NCI-H1417 treated with DMSO at 0.1 percent for 48 hours (cell line): ENCODE data around the gene TGFBR3.

Experiments used
- DNase-seq: peaks from one replicate; lab custom pipeline; 2025; lab: John Stamatoyannopoulos, UW

TGFBR3 gene

DNA sequence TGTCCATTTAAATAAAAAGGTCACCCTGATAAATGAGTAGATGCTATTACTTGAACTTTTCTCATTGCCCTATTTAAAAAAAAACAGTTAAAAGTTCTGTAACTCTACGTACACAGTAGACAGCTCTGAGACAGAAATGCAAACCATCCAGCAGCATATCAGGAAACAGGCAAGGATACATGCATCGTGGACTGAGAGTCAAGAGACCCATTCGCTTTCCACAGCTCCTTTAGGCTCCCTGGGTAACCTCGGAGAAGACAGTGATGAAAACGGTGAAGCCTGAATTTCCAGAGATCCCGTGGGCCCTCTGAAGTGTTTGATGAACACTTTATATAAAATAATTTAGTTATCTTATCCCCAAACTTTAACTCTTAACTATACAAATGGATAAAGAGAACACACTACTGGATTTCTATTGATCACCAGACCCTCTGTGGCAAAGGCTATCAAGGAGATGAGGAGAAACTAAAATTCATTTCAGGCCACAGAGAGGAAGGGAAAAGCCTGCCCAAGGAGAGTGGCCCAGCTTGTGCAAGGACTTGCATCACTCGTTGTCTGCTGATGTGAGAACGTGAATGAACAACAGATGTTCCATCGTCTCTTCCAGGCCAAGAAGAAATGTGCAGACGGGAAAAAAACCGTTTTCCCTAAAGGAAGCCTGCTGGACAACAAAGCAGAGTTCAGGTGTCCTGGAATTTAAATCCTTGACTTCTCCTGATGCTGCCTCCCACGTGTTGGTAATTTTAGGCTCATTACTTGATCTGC, 131.0 kb downstream of the TGFBR3 start:
- DNase-seq: no peak

DNA sequence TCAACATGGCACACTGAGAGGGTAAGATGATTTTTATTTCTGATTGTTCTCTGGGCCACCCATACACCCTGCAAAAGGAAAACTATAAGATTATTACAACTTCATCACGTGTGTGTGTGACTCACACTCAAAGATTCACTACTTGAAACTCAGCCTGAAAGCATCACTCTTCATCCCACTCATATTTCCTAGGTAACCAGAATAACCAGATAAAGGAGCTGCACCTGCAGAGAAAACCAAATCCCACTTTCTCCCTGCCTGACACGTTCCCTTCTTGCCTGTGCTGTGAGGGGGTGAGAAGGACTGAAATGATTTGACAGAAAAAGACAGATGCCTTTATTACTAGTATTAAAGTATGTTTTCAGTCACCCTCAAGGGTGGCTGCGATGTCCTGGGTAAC, 131.6 kb downstream of the TGFBR3 start:
- no peak for DNase-seq

GRCh38 chr1:91753878-91754277, 132.1 kb downstream of the TGFBR3 start:
- no peak for DNase-seq

DNA sequence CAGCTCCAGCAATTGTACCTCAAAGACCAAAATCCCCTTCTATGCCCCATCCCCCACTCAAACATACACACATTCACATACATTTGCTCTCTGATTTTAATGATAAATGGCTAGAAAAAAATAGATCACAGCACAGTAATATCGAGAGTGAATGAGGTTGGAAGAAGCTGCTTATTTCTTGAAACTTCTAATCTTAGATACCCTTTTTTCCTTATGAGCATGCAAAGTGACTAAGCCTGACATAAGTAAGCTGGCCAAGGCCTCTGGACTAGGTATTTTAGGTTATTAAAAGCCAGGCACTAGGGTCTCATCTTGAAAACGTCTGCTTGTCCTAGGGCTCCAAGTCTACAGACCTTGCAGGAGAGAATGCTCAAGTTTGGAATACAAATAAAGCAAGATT, 133.6 kb downstream of the TGFBR3 start:
- no peak for DNase-seq

- DNase-seq: no peak
Measured at GRCh38 chr1:91751275-91751674, 134.7 kb downstream of the TGFBR3 start.

DNA sequence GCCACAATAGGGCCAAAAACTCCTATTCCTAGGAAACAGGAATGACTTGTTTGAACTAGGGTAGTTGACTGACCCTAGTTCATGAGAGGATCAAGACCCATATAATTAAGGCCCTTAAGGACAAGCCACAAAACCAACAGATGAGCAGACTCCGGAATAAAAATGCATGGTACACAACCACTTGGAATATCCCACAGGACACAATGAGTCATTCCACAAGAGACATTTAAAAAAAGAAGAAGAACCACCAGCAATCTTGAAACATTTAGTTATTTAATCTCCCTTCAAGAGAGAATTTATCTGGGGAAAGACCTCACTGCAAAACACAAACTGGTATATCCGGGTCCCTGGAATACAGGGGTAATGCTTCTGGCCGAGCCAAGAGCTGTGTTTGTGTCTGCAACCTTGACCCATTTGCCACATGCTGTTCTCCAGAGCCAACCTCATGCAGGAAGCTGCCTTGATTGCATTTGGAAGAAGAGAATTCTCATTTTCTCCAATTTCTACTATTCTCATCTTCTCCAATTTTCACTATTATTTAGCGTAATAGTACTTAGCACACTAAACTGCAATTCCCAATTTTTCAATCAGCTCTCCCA, 135.5 kb downstream of the TGFBR3 start:
- no peak for DNase-seq

GRCh38 chr1:91749788-91750231, 136.1 kb downstream of the TGFBR3 start:
- DNase-seq: no peak

- no peak for DNase-seq
Measured at GRCh38 chr1:91747666-91748065, 138.3 kb downstream of the TGFBR3 start.

GRCh38 chr1:91746728-91747338, 139.1 kb downstream of the TGFBR3 start:
- no peak for DNase-seq

GRCh38 chr1:91745640-91746373, 140.1 kb downstream of the TGFBR3 start:
- no peak for DNase-seq

- no peak for DNase-seq
Measured at GRCh38 chr1:91744953-91745639, 140.9 kb downstream of the TGFBR3 start.

- no peak for DNase-seq
Measured at GRCh38 chr1:91742848-91743292, 143.1 kb downstream of the TGFBR3 start.

- no peak for DNase-seq
Measured at GRCh38 chr1:91741906-91742305, 144.0 kb downstream of the TGFBR3 start.

GRCh38 chr1:91741301-91741700, 144.7 kb downstream of the TGFBR3 start:
- no peak for DNase-seq

- DNase-seq: no peak
Measured at GRCh38 chr1:91737650-91738049, 148.3 kb downstream of the TGFBR3 start.

DNA sequence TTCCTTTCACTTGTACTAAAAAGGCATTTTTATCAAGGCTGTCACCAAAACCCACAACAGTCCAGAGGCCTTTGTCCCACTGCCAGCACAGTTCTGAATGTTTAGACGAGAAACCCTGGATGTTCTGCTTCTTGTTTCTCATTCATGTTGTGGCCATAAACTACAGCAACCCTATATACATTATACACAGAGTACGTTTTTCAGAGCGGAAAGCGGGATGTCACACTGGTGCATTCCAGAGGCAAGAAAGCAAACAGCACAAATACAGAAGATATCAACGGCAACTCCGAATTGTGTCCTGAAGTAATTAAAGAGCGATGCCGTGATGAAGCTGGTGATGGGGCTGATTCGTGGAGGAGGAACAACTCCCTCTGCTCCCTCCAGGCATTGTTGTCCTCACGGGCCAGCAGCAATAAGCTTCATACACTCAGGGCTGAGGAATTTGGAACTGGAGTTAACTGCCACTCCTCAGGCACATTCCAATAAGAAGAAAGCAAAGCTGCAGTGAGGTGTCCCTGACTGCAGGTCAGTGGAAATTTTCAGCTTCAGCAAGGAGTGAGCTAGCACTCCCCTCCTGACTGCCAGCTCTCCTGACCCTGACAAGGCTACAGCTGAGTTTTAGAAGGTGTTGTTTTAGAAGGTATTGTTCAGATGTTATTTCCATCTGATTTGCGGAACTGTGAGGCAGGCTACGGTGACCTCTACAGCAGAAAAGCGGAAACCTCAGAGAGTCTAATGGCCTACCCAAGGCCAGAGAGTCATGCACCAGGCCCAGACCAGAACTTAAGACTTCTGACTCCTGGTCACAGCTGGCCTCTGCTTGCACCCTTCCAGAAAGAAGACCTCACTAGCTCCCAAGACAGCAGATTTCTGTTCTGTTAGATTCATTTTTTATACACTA, 149.0 kb downstream of the TGFBR3 start:
- DNase-seq: no peak

- no peak for DNase-seq
Measured at GRCh38 chr1:91736146-91736714, 149.7 kb downstream of the TGFBR3 start.

DNA sequence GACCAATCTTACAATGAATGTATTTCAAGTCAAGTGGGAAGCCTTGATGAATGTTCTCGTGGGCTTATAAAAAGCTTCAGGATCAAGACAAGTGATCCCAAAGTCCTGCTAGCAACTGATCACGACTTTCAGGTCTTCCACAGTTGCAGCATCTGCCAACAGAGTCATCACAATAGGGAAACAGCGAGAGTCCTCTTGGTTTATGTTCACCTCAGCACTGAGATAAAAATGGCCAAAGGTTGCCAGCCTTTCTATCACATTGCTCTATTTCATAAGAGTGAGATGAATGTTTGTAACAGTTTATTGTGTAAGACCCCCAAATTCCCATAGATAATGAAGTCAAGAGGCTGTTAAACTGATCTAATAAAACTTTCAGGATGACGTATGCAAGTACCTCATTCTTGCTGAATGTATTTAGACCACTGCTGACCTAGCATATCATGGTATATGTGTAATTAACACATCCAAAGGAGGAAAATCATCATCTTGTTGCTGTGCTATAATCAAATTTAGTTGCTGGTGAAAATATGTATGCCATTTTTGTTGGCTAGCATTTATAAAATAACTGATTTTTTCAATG, 150.6 kb downstream of the TGFBR3 start:
- DNase-seq: no peak

DNA sequence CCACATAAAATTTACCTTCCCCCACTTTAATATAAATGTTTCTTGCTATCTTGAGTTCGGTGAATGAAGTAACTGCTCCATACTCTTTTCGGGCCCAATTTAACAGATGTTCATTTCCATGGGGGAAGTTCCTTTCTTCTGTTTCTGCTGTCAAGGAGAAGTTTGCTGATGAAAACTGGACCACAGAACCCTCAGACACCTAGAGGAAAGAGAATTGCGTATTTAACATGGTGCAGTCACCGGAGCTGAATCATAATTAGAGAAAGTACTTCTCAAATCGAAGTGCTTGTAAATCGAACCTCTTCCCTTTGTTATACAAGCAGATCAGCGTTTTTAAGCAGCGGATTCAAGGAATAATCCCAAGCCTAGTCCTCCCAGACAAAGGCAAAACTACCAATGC, 151.2 kb downstream of the TGFBR3 start:
- DNase-seq: no peak

- no peak for DNase-seq
Measured at GRCh38 chr1:91733108-91733710, 152.7 kb downstream of the TGFBR3 start.
